Inflammatory macrophage treated with lipopolysaccharide for 1 hour (primary cell): ENCODE data around the gene RBM20.
"Not testable (repeated sequence)": the region's sequence is repeated elsewhere in the genome, so short reads cannot be mapped to it uniquely, and the experiment has no call there.

ENCODE experiments used
- DNase-seq, 2 donors: peaks; one replicate each; pipeline ENCODE4 v3.0.0-alpha.2; 2020 to 2022

RBM20 gene

DNA sequence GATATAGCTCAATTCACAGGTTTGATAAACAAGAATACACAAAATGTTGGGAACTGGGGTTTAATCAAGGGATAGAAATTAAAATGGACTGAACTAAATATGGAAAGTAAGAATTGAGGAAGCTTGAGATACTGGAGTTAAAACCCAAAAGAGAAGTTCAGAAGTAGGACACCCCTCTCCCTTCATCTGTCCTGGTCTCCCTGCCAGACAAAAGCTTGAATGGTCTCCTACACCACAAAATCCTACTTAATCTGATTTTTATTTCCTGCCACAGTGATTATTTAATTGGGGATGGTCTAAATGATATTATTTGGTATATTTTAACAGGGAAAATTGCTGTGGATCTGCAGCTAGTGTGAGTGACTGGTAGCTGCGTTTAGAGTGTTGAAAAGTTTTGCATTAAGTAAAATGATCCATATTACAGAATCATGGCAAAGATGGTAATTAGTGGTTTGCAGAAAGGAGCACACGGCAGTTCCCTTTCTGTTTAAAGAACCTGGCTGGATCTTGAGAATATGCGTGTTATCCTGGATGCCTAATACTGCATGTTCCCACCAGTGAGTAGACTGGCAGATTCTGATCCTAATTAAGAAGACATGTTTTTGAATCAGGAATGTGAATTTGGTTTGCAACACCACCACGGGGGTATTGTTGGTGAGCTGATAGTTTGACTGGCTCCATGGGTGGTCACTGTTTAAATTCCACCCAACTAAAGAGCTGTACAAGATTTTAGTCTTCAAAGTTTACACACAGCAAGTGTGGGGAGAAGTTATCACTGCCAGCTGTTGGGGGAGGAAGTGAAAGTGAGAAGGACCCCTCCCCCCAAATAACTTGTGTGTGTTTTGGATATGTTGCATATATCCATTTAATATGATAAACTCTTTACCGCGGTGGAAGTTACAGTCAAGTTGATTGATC is 5.5 kb downstream of the RBM20 start:
- no peak for DNase-seq

DNA sequence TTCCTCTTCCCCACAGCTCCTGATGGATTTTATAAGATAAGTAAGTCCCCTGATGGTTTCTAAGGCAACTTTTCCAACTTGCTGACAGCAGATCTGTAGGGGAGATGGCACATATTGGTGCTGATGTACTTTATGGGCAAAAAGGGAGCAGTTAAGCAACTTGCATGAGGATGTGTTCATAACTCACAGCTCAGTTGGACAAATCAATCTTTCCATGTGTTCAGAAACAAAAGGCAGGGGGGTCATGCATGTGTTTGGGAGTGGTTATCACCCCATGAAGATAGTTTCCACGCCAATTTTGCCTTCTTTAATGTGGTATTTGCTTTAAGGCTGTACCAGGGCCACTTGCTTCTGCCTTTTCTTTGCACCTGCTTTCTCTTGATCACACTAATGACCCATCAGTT is 6.1 kb downstream of the RBM20 start:
- DNase-seq, result no peak

DNA sequence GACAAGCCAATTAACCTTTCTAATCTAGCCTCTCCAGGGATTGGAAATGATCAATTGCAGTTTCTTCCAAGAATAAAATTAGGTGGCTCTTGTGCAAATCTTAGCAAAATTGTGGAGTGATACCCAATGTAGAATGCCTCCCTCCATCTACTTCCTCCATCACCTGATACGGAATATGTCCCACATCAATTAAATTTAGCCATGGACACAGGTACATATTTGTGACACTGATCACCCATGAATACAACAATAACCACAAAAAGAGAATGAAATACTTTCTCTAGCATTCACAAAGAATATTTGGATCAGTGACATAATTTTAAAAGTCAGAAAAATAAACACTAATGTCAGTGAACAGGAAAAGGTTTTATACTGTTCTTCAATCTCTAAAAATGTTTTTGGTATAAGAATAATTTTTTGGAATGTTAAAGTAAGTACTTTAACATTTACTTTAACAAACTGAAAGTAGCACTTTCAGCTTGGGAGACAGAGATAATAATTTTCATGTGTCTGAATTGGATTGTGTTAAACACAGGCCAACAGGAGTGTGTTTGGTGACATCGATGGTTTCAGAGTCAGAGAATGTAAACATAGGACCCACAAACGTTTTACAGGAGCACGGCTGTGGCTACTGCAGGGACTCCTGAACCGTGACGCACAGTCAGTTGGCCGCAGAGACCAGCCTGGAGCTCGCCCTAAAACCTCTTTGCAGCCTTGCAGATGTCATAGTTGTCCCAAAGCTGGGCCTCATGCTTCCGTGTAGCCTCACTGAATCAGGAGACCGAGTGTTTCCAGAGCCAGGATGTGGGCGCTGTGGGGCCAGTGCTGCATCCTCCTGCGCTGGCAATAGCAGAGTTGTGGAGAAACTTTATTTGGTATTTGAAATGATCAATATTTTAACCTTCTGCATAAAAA is 7.2 kb downstream of the RBM20 start:
- DNase-seq, result peak in 1 of 2 donors; percentile 19

DNA sequence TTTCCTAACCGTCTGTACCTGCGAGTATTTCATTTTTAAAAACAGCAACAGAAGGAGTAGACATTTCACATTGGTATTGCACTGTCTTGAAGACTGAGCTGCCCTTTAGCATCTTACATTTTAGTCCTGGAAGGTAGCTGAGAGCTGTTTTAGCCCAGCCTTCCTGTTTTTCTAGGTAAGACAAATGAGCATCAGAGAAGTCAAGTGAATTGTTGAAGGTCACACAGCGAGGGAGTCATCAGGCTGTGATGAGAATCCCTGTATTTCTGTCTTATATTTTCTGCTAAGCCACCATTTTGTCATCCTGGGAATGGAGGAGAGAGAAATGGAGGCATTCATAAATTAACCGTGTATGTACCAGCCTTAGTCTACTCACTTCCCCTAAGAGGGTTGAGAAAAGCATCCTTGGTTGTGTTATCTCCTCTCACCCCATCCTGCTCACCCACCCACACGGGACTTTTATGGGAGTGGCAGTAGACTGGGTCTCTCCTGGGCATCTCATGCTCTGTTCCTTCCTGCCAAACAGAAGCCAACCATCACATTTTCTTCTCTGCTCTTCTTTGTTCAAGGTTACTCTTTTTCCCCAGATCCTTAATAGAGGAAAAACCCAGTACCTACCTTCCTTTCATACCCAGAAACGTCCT is 8.5 kb downstream of the RBM20 start:
- no peak for DNase-seq

DNA sequence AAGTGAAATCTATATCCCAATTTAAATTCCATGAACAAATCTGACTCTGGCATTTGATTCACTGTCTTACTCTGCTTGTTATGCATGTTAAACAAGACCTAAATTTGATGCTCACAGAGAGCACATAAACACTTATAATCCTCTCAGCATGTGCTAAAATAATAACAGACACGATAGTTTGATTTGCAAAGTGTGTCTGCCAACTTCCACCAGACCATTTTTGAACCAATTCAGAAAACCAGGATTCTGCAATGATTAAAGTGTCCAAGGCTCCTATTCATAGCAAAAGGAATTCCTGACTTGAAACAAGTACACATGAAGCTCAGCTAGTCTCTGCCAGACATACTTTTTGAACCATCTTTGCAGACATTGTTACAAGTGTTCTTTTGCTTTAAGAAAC is 11.2 kb downstream of the RBM20 start:
- DNase-seq, result no peak

DNA sequence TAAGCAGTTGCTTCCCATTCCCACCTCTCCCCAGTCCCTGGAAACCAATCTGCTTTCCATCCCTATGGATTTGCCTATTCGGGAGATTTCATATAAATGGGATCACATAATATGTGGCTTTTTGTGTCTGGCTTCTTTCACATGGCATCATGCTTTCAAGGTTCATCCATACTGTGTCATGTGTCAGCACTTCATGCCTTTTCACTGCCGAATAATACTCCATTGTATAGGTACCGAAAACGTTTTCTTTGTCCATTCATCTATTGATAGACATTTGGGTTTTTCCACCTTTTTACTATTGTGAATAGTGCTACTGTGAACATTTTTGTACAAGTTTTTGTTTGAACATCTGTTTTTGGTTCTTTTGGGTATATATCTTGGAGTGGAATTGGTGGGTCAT is 12.5 kb downstream of the RBM20 start:
- DNase-seq, result no peak

DNA sequence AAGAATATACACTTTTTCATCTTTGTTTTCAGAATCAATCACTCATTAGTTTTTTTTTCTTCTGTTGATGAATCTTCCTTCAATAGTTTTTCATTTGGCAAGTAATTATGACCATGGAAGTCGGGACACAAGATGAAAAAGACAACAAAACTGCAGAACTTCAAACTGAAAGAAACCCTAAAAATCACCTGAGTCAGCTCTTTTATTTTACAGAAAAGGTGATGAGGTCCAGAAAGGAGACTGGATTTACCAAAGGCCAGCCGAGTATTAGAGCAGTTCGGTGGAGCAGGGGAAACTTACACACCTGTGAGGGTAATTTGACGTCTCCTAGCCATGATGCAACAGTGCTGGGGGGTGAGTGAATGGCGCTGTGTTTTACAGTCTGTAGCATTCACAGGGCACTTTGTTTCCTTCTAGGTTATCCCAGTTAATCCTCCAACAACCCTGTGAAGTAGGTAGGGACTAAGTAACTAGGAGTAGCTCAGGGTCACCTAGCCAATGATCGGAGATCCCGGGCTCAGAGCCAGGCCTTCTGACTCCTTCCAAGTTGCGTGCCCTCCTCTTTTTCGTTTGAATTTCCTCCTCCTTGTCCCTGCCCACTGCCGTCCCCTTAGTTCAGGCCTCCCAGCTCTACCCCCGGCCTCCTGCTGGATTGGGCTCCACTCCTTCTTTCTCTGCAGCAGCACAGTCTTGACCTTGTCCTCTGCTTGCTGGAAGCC is 14.0 kb downstream of the RBM20 start:
- no peak for DNase-seq

DNA sequence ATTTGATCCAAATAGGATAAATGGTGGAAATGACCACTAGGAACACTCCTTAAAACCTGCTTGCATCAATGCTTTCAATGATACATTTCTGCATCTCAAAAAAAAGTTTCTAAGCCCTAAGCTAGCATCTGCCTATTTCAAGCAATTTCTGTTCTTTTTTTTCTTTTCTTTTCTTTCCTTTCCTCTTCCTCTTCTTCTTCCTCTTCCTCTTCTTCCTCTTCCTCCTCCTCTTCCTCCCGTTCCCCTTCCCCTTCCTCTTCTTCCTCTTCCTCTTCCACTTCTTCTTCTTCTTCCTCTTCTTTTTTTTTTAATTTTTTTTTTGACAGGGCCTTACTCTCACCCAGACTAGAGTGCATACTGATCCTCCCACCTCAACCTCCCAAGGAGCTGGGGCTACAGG is 15.4 kb downstream of the RBM20 start:
- no peak for DNase-seq

DNA sequence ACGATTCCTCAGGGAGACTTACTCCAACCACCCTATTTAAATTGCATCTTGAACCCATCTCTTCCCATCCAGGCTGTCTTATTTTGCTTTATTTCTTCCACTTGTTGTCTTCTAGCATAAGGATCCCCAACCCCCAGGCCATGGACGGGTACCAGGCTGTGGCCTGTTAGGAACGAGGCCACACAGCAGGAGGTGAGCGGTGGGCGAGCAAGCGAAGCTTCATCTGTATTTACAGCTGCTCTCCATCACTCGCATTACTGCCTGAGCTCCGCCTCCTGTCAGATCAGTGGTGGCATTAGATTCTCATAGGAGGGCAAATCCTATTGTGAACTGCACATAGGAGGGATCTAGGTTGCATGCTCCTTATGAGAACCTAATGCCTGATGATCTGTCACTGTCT is 16.2 kb downstream of the RBM20 start:
- not testable (repeated sequence) for DNase-seq

DNA sequence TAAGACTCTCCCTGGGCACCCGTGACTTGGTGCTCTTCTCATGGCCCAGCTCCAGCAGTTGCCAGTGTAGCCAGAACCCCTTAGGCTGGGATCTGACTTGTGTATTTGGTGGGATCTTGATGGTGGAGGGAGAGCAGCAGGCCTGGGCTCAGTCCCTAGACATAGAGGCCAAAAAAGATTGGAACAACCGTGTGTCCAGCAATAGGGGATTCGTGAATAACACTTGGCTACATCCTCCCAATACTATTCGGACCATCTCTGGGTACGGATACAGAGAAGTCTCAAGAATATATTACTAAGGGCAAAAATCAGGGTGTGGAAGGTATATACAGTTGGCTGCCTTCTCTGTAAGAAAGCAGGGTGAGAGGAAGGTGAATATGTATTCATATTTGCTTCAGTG is 17.2 kb downstream of the RBM20 start:
- no peak for DNase-seq

DNA sequence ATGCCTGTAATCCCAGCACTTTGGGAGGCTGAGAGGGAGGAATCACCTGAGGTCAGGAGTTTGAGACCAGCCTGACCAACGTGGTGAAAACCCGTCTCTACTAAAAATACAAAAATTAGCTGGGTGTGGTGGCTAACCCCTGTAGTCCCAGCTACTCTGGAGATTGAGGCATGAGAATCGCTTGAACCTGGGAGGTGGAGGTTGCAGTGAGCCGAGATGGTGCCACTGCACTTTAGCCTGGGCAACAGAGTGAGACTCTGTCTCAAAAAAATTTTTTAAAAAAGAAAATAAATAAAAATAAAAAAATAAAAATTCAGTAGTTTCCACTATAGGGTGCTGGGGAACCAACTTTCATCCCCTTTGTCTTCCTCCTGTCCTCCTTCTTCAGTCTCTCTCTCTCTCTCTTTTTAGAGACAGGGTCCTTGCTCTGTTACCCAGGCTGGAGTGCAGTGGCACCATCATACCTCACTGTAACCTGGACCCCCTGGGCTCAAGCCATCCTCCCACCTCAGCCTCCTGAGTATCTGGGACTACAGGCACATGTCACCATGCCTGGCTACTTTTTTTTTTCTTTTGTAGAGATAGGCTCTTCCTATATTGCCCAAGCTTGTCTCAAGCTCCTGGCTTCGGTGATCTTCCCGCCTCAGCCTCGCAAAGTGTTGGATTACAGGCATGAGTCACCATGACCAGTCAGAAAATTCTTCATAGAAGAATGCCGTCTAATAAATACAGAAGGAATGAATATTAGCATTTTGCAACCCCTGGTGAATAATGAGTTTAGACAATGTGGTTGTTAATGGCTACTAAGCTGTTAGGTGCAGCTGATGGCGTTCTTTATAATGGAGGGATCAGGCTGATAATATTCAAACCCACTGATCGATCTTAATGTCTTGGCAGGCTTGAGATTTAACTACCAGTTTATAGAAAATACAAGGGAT is 20.6 kb downstream of the RBM20 start:
- peak; percentile 34 to 59 for DNase-seq

DNA sequence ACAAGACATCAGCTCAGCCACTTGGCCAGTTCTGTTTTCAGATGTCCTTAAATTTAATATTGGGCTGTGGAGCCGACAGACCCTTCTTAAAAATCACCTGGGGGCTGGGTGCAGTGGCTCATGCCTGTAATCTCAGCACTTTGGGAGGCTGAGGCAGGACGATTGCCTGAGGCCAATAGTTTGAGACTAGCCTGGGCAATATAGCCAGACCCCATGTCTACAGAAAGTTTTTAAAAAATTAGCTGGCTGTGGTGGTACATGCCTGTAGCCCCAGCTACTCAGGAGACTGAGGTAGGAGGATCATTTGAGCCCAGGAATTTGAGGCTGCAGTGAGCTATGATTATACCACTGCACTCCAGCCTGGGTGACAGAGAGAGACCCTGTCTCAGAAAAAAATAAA is 22.1 kb downstream of the RBM20 start:
- not testable (repeated sequence) for DNase-seq

DNA sequence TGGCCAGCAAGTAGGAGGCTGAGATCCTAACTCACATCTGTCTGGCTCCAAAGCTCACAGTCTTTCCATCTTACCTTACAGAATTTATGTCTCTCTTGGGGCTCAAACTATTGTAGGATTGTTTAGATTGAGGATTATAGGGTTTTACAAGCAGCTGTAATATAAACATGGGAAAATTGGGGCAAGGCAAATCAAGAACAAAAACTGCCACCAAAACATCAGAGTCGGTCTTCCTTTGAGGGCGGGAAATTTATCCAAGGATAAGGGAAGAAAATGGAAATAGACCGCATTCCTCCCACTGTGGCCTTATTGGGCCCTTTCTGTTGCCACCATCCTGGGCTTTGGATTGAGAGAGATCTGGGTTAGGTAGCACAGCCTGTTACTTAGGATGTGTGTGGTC is 22.5 kb downstream of the RBM20 start:
- DNase-seq, result no peak

DNA sequence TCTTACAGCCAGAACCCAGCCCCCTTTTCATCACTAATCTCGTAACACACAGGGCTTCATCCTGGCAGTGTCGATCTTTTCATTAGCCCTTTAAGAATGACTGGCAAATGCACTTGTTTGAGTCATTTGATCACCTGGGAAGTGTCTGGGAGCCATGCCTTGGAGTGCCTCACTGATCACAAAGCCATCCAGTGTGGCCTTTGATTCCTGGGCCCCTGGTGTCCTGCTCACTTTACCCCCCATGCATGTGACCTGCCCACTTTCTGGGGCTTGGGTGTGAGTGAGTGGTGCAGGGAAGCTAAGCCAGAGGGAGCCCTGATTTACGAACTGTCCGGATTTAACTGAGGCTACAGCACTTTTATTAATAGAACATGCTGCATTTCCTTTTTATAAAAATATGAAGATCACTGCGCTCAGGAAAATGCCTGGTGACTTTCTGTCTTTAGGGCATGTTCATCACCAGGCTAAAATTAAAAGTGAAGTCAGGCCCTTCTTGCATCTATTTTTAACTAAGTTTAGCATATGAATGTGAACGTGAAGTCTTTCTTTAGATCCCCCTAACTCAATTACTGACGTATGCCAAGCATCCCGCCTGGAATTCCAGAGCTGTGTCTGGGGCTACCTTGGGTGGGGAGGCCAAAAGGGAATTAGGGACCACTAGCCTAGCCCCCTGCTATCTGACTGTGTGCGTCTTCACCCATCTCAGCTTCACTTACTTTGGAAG is 23.6 kb downstream of the RBM20 start:
- no peak for DNase-seq

DNA sequence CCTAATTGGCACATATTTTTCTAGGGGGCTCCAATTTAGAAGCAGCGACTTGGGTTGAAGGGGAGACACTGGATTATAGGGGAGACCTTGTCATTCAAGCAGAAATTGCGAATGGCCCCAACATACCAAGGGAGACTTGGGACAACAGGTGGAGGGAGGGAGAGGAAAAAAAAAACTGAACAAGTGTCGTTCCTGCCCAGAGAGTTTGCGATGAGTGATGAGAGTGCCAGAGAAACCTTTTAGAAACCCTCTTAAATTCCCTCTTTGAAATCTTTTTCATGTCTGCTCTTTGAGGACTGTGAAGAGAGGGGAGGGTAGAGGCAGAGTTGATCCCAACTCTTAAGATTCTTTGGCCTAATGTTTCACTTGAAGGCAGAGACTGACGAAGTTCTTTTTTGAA is 24.3 kb downstream of the RBM20 start:
- no peak for DNase-seq

DNA sequence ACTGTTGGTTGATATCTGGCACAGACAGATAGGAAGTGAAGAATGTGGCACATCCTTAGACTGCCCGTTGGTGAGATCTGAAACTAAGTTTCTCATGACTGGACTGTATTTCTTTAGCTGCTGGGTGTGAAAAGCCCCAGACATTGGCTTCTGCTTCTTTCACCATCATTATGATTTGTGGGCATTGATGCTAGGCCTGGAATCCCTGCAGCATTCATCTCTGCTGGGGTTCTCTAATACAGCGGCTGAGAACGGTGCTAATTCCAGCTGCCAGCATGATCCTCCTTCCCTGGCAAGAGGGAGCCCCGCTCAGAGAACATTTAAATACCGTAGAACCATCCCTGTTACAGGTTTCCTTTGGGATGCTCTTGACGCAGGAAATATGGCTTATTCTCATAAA is 26.2 kb downstream of the RBM20 start:
- no peak for DNase-seq

DNA sequence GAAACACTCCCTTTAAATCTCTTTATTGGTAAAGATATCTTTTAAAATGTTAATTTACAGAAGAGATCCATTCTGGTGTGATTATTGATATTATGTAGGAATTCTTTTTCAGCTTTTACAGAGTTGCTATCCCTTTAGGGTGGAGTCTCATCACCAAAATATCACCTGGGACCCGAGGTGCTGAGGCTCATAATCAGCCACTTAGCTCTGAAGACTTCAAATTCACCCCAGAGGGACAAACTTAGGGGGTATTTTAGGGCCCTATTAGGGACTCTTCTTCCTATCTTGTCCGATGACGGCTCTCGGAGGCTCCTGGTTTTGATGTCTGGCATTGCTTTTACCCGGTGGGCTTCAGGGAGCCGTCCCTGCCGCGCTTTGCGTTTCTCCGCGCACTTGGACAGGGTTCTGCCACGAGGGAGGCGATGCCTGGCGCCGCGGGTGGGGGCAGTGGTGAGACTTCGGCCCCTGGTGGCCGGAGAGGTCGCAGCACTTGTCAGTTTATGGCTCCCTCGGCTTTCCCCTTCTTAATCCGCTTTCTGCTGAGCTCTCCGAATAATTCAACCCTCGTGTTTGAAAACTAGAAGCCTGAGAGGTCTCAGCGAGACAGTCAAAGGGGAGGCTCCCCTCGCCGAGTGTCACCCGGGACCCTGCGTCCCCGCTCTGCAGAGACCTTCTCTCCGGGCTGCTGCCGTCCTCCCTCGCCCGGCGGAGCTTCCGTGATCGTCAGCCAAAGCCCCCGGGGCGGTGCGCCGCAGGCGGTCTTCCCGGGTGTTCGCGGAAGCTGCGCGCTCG is 27.8 kb downstream of the RBM20 start:
- peak; percentile 73 to 83 for DNase-seq

DNA sequence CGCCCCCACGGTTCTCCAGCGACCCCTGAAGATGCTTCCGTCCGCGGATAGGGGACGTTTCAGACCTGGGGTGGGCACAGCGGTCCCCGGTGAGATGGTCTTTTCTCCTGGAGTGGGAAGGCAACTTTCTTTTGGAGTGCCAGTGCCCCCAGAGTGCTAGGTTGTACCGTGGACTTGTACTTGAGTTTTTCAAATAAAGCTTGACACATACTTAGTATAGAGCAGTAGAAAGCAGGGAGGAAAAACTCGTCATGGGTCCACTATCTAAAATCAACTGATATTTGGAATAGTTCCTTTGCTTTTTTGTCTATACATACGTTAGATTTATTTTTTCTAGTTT is 28.4 kb downstream of the RBM20 start:
- DNase-seq, result no peak

DNA sequence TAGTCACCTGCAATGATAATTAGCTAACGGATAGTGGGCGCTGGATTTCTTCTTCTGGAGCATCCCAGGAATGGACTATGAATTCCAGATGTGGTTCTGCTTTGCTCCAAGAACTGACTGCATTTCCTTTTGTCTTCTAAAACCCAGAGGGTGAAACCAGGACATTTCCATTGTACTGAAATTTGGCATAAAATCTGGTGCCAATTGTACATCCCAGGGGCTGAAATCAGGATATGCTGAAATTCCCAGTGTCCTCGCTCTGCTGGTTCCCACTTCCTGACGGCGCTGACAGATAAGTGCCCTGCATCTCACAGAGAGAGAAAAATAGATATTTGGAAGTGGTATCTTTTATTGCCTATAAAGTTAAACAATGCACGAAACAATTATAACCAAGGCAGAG is 31.9 kb downstream of the RBM20 start:
- DNase-seq, result no peak
